HCT116 (cell line): Measurements from ENCODE around the gene ZNF808.

Experiments used
- ATF3 ChIP-seq: IDR thresholded peaks from 2 replicates; pipeline ENCODE4 v1.6.1; 2012
- CEBPB ChIP-seq: IDR thresholded peaks from 2 replicates; pipeline ENCODE4 v1.6.1; 2012; ENCODE audit warnings: low read depth
- CTCF ChIP-seq, 3 experiments: fragments of 200-600 bp in 1 of 3; sonication (generic) in 1 of 3; IDR thresholded peaks in 2 of 3; conservative IDR thresholded peaks in 1 of 3; 2 replicates each; pipeline ENCODE4 v1.5.1; 2012 to 2017; ENCODE audit warnings: low read depth in 2 of 3, low read length in 2 of 3, antibody characterized with exemption in 1 of 3, borderline replicate concordance in 1 of 3, control low read depth in 1 of 3, mild to moderate bottlenecking in 1 of 3, mixed read lengths in 1 of 3, mixed run types in 1 of 3, moderate library complexity in 1 of 3; ENCODE audit not compliant: insufficient read depth in 1 of 3
- POLR2A ChIP-seq: IDR thresholded peaks from 2 replicates; pipeline ENCODE4 v1.7.0; 2011; ENCODE audit warnings: borderline replicate concordance; ENCODE audit not compliant: insufficient read depth, insufficient read length; ENCODE audit errors: extremely low read depth
- RAD21 ChIP-seq: IDR thresholded peaks from 2 replicates; pipeline ENCODE4 v1.6.1; 2012; ENCODE audit warnings: low read depth, mild to moderate bottlenecking
- REST ChIP-seq: IDR thresholded peaks from 2 replicates; pipeline ENCODE4 v1.6.1; 2012; ENCODE audit warnings: low read depth
- SRF ChIP-seq: IDR thresholded peaks from 2 replicates; pipeline ENCODE4 v1.6.1; 2012; ENCODE audit warnings: low read depth
- TF ChIP-seq, protein P1 (sequence below): IDR thresholded peaks from 2 replicates; pipeline ENCODE4 v1.6.1; 2011; ENCODE audit warnings: mild to moderate bottlenecking, low read length, moderate library complexity; ENCODE audit not compliant: insufficient replicate concordance; ENCODE audit errors: extremely low read depth

GRCh38 chr19:52570000-52570861 lies 42.8 kb downstream of the ZNF808 start, which contains the start of gene ZNF701:
- TF ChIP-seq CTCF (IDR thresholded peaks at IDR 0.05 in 2 of 3, conservative IDR thresholded peaks at IDR 0.05 in 1 of 3; ENCODE audit: borderline replicate concordance in 1 of 3, insufficient read depth in 1 of 3, low read depth in 2 of 3, low read length in 2 of 3) (no peak), POLR2A (no peak), SRF (peak; percentile 74), REST (no peak), RAD21 (0 out of 2 replicates have a peak, but pooled peaks have one; percentile 1), ATF3 (no peak), CEBPB (no peak)
- TF ChIP-seq, protein P1, sequence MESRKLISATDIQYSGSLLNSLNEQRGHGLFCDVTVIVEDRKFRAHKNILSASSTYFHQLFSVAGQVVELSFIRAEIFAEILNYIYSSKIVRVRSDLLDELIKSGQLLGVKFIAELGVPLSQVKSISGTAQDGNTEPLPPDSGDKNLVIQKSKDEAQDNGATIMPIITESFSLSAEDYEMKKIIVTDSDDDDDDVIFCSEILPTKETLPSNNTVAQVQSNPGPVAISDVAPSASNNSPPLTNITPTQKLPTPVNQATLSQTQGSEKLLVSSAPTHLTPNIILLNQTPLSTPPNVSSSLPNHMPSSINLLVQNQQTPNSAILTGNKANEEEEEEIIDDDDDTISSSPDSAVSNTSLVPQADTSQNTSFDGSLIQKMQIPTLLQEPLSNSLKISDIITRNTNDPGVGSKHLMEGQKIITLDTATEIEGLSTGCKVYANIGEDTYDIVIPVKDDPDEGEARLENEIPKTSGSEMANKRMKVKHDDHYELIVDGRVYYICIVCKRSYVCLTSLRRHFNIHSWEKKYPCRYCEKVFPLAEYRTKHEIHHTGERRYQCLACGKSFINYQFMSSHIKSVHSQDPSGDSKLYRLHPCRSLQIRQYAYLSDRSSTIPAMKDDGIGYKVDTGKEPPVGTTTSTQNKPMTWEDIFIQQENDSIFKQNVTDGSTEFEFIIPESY = no peak
